Activated T-cell treated with anti-CD3 and anti-CD28 coated beads for 4 hours (primary cell): ENCODE measurements around the gene FAM107B.
"Not testable (repeated sequence)": the region's sequence is repeated elsewhere in the genome, so short reads cannot be mapped to it uniquely, and the experiment has no call there.

Experiments used
- DNase-seq: peaks from one replicate; pipeline ENCODE4 v3.0.0-alpha.2; 2020

The FAM107B gene

DNA sequence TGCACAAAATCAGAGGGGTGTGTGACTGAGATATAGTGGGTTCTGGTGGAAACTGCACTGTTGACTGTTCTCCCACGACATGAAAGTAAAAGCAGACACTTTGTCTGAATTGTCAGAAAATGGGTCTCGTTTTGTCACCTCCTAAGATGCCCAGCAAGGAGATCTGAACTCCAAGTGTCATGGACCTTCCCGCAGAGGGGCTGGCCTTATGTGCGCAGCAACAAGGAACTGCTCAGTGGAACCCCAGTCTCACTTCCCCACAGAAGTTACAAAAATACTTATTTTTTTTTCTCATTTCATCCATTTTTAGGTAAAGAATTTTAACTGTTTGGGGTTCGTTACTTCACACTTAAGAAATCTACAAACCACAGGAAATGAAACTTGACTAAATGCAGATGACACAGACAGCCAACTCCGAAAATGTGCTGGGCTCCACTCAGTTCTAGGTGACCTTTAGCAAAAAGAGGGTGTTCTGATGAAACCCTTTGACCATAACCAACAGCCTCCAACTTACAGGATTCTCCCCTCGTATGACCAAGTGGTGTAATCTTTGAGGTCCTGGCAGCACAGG, 115.0 kb downstream of the FAM107B start:
- DNase-seq: no peak

DNA sequence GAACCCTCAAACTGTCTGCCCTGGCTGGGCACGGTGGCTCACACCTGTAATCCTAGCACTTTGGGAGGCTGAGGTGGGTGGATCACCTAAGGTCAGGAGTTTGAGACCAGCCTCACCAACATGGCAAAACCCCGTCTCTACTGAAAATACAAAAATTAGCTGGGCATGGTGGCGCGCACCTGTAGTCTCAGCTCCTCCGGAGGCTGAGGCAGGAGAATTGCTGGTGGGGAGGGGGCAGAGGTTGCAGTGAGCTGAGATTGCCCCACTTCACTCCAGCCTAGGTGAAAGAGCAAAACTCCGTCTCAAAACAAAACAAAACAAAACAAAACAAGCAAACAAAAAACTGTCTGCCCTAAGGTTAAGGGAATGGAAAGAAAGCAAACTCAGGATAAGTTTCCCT, 115.6 kb downstream of the FAM107B start:
- DNase-seq: not testable (repeated sequence)

DNA sequence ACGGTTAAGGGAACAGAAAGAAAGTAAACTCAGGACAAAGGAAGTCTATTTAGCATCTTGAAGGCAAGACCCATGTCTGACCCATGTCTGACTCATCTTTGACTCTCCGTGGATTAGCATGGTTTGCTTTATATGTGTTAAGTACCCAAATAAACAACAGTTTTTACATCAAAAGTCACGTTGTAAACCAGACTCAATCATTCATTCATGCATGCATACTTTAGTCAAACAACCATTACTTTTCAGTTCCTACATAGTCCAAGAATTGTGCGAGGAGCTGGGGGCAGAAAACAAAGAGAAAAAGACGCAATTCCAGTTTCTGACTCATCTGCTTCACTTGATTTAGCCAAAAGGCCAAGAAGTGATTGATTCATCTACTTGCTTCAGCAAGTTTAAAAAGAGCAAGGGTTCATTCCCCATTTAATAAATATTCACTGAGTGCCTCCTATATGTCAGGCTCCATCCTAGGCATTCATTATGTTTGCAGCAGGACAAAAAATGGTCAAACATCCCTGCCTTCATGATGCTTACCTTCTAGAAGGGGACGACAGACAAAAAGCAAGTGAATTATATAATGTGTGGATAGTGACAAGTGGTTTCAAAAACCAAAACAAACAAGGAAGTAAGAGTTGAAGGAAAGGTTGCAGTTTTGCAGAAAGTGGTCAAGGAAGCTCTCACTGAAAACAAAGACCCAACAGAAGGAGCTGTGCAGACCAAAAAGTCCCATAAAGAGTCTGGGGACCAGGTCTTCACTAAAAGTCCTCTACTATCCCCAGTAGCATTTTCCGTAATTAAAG, 116.2 kb downstream of the FAM107B start:
- DNase-seq: no peak

DNA sequence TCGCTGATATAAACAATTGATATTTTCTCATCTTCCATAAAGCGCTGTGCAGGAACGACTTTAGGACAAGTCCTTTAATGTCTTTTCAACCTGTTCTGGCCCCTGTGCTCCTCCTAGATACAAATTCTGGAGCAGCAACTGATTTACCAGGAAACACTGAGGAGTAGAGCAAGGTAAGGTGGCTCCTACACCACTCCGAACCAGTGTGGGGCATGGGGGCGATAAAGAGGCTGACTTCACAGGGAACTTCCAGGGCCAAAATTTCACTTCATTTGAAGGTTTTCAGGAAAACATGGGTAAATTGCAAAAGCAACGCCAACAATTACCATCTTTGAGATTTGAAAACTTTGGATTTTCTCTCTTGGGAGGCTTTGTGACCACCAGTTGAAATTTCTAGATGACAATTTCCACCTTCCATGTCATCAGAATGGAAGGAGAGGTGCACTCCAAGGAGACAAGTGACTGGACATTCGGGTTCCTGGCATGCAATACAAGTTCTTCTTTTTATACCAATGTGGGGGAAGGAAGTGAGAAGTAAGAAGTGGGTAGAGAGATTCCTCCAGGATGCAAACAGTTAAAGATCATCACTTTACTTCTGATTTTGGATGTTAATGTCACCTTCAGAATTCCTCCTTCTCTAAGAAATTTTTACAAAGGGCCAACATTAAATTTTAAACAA, 118.5 kb downstream of the FAM107B start:
- no peak for DNase-seq

DNA sequence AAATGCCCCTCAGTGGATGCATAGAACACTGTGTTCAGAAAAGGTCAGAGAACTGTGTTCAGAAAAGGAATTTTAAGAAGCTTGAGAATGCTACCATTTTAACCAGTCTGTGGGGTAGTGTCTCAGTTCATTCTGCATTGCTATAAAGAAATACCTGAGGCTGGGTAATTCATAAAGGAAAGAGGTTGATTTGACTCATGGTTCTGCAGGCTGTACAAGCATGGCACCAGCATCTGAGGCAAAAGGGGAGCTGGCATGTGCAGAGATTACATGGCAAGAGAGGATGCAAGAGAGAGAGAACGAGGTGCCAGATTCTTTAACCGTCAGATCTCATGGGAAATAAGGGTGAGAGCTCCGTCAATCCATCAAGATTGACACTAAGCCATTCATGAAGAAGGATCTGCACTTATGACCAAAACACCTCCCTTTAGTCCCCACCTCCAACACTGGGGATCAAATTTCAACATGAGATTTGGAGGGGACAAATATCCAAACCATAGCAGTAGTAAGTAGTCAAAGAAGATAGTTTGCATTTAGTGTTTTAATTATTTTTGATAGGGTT, 119.8 kb downstream of the FAM107B start:
- DNase-seq: no peak

DNA sequence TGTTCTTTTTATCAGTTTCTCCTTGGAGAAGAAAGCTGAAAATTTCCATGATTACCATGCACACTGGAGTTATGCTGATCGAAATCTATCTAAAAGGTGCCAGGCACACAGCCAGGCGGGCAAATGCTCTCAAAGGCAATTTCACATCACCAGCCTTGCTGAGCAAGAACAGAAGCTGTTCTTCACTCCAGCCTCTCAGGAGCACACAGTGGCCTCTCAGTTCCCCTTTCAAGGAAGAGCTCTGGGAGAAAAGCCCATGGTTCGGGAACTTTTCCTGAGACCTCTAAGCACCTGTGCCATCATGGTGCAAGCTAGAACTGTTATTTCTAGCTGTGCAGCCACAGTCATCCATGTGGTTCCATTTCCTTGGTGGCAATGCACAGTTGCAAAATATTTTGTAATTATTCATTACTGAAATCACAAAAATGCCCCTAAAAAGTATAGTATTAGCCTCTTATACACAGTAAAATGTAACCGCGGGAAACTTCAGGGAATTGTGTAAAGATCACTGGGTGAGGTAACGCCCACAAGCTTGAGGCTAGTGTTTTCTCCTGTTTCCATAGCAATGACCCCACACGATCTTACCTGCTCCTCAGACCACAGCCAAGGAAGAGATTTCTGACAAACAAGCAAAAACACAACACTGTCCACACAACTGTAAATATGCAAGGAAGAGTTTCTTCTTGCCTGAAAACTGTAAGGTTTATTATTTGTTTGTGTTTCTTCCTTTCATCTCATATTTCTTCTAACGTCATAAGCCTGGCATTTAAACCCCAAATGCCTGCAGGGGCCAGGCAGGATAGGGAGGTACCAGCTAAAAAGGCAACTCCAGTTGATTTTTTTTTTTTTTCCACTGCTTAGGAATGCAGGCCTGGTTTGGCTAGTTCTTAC, 121.2 kb downstream of the FAM107B start:
- DNase-seq: no peak

DNA sequence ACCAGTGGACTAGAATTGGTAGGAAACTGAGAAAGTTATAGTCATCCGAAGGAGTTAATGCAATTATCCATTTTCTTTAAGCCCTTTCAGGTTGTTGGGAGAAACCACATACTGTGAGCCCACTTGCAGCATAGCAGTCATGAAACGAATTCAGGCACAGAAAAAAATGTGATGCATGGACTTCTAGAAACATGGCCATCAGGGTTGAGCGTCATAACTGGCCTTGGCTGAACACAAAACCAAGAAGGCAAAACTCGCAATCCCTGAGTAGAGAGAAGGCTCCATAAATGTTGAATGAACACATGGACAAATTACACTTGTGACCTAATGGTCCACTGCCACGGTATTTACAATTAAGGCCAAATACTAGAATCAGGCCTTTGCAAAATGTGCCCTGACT, 121.9 kb downstream of the FAM107B start:
- no peak for DNase-seq

DNA sequence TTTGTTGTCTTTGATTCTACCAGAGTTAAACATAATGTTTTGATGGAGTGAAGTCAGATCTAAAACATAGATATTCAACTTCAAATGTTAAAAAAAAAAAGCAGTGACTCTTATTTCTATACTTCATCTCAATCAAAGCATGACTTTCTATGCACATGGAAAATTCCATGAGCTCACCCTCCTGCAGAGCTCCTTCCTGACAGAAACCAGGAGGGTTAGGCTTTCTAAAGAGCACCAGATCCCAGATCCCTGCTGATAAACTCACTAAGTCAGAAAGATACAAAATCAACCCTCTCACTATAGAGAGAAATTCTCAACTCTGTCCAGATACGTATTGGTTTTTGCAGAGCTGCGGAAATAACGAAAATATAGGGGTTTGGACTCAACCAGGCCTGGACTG, 122.6 kb downstream of the FAM107B start:
- no peak for DNase-seq

DNA sequence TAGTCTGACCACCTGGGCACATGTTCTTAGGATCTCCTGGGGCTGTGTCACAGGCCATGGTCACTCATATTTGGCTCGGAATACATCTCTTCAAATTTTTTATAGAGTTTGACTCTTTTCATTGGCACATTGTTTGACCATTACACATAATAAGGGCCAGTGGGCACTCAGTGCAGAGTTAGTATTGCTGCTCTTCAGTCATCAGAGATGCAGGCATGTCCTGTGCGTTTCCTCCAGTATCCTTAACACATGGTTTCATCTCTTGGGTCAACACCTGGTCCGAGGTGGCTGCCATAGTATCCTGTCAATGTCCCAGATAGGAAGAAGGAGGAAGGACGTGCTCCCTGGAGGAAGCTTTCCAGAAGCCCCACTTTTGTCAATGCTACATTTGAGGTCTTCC, 125.0 kb downstream of the FAM107B start:
- DNase-seq: no peak

DNA sequence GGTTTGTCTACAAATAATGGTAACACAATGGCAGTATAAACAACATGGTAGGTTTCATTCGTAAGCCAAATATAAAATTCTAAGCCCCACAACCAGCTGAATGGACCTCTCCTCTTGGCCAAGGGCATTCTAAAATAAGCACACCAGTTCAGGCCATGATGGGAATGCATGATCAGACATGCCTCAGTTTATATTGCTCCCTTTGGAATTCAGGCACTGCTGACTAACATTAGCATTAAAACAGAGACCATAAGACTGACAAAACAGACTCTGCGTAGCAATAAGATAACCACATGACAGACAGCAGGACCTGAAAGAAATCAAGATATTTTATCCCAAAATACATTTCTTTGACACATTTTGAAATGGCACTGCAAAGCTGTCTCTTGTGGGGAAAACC, 125.8 kb downstream of the FAM107B start:
- no peak for DNase-seq

DNA sequence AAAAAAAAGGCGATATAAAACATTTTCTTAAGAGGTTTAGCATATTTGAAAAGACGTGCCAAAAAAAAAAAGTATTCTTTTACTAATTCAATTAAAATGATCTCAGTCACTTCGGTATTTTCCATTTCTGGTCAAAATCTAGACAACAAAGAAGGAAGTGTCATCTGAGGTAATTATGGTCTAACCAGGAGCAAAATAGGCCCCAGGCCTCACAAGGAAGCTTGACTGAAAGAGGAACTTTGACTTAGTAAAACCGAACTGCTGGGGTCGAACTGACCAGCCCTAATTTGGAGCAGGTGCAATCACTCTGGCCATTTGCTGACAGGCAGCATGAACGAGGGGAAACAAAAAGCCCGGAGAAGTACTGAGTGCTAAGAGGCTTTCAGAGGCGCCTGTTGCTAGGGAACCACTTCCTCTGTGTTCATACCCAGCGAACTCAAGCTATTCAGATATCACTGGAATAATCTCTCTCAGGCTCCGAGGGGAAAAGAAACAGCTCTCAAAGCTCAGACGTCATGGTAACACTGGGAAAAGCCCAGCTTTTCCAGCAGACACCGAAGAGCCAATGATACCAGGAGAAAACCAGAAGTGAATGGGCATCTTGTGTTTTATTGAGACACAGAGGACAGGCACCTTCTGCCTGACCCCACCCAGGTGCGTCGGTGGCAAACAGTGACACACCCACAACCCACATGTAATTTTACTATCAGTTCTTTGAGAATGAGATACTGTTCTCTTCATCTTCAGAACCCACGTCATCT, 126.5 kb downstream of the FAM107B start:
- DNase-seq: peak; percentile 56

DNA sequence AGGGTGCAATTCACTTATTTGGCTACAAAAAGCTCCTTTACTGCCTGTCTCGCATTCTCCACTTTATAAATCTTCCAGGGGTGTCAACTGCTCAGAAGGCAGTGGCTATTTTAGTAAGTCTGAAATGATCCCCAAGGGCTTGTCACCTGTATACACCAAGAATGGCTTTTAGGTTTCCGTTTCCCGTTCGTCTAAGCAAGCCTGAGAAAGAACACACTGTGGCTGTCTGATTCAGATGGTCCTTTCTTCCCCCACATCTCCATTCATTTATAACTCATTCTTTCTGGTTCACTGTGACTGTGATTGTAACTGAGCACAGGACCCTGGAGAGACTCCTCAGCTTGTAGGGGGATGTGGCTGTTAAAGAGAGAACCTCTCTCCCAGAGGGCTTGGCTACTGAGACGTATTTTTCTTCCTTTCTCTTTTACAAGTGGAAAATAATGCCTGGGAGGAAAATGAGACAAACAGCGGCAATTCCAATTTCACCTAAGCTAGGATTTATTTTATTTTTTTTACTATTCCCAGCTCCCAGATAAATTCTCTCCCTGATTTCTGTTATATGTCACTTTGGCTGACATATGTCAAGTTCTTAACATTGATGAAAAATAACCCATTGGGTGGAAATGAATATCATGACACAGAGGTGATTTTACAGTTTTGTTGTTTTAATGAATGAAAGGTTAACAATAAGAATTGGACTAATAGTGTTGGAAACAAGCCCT, 129.3 kb downstream of the FAM107B start:
- DNase-seq: no peak

DNA sequence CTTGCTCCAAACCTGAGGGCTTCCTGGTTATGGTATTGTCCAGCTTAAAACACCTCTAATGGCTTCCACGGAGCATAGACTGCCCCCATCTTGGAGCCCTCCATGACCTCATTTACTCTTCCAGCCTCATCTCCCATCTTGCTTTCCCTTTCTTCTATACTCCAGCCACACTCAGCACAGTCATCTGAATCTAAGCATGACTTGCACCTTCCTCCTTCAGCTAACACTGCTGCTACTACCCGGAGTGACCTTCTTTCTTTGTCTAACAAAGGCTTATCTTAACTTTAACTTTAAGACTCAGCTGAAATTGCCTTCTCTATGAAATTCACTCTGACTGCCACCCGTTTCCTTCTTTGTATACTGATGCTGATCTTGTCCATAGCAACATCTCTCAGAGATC, 135.1 kb downstream of the FAM107B start:
- no peak for DNase-seq

DNA sequence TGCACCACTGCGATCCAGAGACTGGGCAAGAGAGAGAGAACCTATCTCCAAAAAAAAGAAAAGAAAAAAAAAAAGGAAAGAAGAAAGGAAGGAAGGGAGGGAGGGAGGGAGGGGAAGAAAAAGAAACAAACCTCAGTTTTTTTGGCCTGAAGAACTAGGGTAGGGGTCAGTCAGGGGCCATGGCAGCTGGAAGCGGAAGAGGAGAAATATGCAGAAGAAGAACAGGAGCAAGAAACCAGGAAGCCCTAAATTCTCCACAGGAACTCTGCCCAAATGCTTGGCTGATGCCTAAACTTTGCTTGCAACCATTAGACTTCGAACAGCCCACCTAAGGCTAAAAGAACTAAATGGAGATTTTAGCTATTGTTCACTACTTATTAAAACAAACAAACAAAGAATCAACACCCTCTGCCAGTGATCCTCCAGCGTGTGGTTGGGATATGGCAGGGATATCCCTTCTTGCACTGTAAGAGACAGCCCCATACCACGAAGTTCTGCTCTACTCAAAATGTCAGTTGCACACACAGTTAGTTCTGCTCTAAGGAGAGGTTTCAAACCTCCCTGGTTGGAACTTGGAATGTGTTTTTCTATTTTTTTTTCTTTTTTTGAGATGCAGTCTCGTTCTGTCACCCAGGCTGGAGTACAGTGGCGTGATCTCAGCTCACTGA, 139.5 kb downstream of the FAM107B start:
- no peak for DNase-seq

DNA sequence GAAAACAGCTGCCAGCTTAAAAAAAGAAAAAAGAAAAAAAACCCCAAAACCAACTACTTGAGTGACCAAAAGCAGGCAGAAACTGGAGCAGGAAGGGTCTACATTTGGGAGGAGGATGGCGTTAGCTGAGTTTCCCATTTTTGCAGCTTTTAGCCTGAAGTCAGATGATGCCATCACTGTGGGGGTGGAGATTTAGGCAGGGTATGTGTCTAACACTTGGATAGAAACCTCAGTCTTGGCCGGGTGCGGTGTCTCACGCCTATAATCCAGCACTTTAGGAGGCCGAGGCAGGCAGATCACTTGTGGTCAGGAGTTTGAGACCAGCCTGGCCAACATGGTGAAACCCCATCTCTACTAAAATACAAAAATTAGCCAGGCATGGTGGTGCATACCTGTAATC, 140.1 kb downstream of the FAM107B start:
- not testable (repeated sequence) for DNase-seq

DNA sequence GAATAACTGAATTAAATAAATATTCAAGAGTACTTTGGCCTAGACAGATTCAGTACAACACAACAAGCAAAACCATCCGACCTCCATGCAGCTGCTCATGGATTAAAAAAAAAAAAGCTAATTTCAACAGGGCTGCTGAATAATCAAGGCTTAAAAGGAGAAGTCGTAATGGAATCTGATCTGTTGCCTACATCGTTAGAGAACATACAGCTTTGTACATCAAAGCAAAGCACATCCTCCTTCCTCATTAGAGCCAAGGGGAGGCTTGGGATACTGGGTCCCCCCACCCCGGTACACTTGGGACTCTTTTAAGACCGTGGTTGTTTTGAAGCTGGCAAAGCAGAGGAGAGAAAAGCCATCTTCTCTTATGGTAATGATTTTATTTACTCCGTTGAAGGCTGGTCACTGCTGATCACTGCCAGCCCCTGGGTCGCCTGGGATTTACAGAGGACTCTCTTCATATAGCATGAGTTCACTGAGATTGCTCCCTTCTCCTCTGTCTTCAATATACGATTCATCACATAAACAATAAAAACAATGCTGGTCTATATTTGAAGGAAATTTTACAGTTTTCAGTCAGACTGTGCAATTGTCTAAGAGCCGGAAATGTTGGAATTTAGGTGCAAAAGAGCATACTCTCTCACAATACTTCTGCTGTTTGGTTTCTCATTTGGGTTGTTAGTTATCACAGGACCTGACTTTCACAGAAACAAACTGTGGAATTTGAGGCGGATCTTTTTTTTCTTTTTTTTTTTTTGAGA, 148.8 kb downstream of the FAM107B start:
- DNase-seq: no peak

DNA sequence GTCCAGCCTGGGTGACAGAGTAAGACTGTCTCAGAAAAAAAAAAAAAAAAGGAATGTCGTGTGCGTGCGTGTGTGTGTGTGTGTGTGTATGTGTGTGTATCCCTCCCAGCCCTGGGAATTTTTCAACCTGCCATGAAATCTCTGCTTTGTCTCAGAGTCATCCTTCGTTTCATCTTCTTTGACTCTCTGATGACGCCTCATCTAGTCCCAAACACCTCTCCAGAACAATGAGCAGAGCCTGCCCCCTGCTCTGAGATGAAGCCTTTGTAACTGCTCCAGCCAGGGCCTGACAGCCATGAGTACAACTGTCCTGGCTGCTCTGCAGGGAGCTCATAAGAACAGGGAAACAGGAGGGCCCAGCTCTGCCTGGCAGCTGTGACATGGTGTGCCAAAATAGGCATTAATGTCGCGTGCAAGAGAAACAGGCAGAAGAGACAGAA, 149.5 kb downstream of the FAM107B start:
- DNase-seq: no peak

DNA sequence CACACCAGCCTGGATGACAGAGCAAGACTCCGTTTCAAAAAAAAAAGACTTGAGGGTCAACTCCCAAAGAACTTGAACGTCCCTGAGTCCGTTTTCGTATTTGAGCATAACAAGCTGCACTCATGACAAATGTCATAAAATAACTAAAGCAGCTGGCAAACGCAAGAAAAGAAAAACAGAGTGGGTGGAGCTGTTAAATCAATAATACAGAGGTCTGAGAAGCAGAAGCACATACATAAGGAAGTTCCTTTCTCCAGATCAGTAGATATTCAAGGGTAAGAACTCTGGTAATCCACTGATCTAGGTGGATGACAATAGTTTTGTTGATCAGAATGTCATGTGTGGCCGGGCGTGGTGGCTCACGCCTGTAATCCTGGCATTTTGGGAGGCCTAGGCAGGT, 150.1 kb downstream of the FAM107B start:
- DNase-seq: no peak

DNA sequence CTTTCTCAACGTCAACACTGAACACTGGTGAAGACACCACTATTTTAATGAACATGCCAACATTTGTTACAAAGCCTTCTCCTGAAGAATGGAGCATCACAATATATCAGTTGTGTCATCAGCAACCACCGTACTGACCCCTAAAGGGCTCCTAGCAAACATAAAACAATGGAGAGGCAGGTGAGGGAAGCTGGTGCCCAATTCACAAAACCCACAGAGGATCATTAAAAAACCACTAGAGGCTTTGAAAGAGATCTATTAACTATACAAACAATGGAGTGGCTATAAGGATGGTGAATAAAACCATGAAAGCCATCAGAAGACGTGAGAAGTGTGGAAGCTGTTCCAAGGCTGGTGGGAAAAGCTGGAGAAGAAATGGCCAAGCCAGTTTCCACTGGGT, 150.8 kb downstream of the FAM107B start:
- DNase-seq: no peak

DNA sequence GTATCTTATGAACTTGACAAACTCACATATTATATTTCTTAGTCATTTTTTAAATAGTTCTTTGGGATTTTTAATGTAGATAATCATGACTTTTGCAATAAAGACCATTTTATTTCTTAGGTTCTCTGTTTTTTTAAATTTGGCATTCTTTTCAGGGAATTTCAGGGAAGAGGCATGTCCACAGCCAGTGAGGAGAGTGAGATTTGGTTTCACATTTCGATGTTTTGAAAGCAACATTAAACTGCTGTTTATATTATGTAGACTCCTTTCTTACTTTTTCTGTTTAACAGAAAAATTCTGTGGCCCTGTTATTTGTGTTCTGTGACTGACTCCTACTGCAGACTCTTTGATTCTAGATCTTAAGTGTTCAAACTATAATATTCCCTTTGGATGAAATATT, 153.7 kb downstream of the FAM107B start:
- DNase-seq: no peak
